NCI-H2029 (cell line): ENCODE results near the gene PTPRU.

Experiments
- DNase-seq: peaks from one replicate; lab custom pipeline; 2025; lab: John Stamatoyannopoulos, UW

The PTPRU gene

DNA sequence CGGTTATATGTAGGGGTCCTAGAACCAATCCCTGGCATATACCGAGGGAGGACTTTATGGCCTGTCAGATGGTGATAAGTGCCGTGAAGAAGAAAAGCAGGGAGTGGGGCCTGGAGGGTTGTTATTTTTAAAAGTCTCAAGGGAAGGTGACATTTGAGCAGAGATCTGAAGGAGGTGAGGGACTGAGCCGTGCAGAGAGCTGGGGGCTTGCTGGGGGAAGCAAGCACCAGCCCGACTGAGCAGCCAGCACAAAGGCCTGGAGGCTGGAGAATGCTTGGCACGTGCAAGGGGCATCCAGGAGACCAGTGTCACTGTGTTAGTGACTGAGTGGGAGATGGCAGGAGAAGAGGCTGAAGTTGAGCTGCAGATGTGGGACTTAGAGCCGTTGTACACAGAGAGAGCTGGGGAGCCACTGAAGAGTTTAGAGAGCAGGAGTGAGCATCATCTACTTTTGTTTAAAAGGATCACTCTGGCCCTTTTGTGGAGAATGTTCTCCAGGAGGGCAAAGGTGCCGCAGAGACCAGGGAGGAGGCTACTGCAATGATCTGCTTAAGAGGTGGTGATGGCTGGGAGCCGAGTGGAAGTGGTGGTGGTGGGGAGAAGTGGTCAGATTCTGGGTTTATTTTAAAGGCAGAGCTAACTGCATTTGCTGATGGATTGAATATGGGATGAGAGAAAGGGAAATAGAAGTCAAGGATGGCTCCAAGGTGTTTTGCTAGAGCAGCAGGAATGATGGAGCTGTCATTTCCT lies 31.2 kb downstream of the PTPRU start:
- no peak for DNase-seq

DNA sequence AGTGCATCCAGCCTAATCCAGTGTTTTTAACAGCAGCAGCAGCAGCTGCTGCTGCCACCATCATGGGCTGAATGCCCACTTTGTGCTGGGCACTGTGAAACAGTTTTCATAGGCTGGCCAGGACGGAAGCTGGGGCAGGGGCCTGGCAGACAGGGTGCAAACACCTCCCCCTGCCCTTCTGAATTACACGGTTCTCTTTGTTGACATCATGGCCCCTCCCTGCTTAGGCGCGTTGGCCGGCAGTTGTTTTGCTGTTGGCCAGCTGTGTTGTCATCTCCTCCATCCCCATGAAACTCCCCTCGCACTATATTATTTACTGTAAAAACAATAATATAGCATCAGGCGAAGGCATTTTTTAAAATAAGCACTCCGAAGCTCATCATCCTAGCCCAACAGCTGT lies 33.1 kb downstream of the PTPRU start:
- no peak for DNase-seq

DNA sequence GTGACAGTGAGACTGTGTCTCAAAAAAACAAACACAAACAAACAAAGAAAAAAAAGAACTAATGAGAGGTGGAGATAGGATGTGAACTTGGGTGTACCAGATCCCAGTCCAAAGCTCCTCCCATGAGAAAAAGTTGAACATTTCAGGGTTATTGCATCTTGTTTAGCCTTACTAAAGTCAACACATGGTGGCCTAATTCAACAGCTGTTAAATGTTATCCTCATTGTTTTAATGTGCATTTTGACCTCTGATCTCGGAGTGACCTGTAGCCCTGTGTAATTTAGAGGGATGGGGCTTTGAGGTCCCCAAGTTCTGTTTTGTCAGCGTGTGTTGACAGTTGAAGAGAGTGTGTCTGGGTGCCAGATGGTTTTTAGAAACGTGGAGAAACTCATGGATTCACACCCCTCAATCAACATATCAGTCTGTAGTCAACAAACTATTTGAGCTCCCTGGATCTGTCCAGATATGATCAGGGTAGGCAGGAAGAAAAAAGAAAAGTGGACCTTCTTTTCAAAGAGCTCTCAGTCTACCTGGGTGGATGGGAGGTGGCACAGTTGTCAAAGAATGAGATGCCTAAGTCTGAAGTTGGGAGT lies 34.7 kb downstream of the PTPRU start:
- DNase-seq, result no peak

DNA sequence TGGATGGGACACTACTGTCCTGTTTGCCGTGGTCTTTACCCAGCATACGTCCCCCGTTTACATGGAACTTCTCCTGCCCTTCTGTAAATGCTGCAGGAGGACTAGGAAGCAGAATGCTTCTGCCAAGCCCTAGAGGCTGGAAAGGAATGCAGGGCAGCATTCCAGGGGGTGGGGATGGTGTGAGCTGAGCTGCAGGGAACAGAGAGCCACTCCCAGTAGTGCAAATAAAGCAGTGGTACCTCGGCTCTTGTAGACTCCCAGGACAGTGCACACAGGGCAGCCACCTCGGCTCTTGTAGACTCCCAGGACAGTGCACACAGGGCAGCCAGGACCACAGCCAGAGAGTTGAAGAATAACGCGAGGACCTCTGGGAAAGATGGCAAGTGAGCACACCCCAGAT lies 35.4 kb downstream of the PTPRU start:
- no peak for DNase-seq

DNA sequence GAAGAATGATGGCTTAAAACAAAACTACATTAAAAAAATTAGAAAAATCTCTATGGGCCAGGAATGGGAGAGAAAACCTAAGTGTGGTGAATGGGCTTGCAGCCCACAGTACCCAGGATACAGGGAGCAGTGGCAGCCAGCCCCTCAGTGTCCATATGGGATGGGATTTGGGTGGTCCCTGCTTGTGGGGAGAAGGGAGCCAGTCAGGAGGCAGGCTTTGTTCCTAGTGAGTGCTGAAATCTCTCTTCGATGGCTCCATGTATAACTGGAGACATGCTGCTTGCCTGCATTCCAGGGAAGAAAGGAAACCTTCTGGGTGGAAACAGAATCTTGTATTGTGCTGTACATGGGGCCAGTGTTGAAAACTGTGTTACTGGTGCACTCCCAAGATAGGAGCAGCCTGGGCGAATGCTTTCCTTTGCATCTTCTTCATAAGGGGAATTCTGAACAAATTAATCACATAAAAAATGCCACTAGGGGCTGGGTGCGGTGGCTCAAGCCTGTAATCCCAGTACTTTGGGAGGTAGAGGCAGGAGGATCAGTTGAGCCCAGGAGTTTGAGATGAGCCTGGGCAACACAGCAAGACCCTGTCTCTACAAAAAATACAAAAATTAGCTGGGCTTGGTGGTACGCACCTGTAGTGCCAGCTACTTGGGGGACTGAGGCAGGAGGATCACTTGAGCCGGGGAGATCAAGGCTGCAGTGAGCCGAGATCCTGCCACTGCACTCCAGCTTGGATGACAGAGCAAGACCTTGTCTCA lies 36.0 kb downstream of the PTPRU start:
- DNase-seq, result no peak

DNA sequence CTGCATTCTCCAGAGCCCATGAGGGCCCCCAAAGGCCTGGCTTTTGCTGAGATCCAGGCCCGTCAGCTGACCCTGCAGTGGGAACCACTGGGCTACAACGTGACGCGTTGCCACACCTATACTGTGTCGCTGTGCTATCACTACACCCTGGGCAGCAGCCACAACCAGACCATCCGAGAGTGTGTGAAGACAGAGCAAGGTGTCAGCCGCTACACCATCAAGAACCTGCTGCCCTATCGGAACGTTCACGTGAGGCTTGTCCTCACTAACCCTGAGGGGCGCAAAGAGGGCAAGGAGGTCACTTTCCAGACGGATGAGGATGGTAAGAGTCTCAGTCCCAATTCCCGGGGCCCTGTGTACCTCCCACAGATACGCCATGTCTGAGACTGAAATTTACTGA lies 39.1 kb downstream of the PTPRU start:
- no peak for DNase-seq

DNA sequence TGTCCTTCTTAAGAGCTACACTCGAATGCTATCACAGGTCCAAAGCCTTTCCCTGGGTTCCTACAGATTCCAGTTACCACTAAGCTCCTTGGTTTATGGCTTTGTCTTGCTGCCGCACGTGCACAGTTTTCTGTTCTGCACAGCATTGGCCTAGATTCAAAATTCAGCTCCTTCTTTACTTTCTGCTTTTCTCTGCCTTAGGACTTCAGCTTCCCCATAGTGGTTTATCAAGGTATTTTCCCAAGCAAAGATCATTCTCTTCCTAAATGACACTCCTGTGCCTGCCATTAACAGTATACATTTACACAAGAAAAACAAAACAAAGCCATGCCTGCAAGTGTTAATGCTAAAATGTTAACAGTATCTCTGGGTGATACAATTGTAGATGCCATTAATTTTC lies 41.8 kb downstream of the PTPRU start:
- no peak for DNase-seq

DNA sequence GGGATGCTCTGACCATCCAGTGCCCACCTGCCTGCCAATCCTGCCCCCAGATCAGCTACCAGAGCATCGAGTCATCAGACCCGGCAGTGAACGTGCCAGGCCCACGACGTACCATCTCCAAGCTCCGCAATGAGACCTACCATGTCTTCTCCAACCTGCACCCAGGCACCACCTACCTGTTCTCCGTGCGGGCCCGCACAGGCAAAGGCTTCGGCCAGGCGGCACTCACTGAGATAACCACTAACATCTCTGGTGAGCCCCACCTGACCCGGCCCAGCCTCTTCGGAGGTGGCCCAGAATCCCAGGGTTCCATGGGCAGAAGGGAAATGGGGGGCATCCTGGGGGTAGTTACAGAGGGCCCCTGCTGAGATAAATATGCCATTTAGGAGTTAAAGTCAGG lies 43.1 kb downstream of the PTPRU start:
- DNase-seq, result no peak

DNA sequence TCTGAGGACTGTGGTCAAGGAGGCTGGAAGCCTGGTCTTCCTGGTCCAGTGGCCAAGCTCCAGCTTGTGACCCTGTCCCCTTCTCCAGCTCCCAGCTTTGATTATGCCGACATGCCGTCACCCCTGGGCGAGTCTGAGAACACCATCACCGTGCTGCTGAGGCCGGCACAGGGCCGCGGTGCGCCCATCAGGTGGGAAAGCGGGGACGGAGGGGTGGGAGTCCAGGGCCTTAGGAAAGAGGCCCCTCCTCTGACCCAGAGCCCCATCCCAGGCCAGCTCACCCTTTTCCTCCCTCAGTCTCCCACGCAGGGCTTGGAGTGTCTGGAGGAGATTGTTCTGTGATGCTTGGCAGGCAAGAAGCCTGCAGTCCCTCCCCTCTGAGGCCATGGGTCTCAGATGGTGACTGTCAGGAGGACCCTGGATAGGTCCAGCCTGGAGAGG lies 43.6 kb downstream of the PTPRU start:
- no peak for DNase-seq

DNA sequence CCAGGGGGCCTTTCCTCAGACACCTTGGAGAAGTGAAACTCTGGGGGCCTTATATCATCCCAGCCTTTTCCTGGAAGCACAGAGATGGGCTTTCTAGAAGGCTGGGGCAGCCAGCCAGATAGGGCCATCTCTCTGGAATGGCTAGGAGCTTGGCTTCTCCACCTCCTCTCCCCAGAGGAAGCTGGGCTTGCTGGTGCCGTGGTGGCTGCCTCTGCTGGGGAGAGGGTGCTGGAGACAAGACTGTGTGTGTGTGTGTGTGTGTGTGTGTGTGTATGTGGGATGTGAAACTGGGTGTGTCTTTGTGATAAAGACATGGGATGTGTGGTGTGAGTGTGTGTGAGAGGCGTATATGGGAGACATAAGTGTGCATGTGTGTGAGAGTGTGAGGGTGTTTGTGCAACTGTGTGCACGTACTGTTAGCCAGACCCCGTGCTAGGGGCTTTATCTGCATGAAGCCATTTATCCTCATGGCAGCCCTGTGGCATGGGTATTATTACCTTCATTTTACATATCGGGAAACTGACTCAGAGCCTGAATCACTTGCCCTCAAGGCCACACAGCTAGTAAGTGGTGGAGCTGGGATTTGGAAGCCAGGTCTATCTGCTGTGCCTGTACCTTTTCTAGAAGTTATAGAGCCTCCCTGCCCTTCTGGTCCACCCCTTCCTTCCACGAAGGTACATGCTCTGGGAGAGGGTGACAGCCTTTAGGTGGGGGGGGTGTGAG lies 44.2 kb downstream of the PTPRU start:
- no peak for DNase-seq

DNA sequence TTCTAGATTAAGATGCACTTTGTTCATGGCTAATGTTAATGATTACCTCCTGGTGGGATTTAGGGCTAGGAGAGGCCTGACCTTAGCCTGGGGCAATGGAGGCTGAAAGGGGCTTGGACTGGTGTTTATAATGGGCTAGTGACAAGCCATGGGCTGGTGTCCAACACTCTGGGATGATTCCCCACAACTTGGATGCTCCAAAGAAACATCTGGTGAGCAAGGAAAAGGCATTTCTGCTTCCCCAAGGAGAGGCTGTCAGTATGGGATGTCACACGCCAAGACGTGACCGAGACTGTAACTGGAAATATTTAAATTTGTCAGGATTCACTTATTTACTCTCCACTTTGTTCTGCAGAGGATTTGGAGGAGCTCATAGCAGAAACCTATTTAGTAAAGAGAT lies 45.2 kb downstream of the PTPRU start:
- DNase-seq, result no peak

DNA sequence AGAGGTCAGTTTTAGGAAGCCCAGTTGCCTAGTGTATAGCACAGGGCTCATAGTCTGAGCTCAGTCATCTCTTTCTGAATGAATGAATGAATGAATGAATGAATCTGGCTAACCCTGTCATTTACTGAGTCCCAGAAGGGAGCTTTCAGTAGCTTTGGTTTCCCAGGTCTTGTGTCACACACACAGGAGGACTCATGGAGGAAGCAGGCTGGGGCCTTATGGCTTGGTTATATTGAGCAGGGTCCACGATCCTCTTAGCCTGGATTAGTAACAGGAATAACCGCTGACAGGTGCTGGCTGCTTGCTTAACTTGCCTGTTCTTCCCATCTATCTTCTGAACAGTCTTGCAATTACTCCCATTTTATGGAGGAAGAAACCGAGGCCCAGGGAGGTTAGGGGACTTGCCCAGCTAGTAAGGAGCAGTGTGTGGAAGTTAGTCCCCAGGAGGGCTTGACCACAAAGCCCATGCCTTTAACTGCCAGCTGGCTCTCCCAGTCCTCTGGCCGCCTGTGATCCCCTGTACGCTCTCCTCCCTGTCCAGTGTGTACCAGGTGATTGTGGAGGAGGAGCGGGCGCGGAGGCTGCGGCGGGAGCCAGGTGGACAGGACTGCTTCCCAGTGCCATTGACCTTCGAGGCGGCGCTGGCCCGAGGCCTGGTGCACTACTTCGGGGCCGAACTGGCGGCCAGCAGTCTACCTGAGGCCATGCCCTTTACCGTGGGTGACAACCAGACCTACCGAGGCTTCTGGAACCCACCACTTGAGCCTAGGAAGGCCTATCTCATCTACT lies 46.0 kb downstream of the PTPRU start:
- no peak for DNase-seq

DNA sequence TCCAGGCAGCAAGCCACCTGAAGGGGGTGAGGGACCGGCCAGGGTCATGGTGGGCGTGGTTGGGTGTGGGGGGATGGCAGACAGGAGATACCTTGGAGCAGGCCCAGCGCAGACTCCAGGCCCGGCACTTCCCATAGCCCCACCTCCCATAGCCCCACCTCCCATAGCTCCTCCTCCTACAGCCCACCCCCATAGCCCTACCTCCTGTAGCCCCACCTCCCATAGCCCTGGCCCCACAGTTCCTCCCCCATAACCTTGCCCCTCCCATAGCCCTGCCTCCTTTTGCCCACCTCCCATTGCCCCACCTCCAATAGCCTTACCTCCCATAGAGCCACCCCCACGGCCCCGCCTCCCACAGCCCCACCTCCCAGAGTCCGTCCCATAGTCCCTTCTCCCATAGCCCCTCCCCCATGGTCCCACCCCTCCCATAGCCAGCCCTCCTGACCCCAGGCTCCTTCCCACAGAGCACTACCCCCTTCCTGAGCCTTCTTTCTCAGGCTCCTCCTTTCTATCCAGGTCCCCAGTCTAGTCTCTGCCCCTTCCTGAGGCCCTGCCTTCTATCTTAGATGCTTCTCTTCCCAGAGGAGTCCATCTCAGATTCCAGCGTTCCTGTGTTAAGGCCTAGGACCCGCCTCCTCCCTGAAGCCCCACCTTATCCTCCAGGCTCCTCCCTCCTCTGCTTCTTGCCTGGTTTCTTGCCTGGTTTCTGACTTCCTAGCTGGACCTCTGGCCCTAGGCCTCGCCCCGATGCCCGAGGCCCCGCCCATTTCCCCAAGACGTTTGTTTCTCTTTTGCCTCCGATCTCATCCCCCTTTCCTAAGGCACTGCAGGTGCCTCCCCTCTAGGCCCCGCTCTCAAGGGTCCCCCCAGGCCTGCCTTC lies 46.8 kb downstream of the PTPRU start:
- no peak for DNase-seq

DNA sequence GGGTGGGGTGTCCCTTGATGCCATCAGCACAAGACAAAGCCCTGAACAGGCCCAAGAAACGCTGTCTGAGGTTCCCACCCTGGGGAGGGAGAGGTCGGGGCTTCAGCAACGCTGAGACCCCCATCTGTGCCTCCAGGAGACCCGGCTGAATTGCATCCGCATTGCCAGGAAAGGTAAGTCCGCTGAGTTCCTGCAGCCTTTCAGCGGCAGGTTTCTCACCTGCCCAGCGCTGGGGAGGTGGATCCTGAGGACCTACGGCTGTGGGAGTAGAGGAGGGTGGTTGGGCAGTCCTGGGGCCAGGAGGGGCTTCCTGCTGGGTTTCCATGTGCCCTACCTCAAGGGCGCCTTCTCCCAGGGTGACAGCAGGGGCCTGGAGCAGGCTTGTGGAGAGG lies 47.5 kb downstream of the PTPRU start:
- DNase-seq, result no peak

DNA sequence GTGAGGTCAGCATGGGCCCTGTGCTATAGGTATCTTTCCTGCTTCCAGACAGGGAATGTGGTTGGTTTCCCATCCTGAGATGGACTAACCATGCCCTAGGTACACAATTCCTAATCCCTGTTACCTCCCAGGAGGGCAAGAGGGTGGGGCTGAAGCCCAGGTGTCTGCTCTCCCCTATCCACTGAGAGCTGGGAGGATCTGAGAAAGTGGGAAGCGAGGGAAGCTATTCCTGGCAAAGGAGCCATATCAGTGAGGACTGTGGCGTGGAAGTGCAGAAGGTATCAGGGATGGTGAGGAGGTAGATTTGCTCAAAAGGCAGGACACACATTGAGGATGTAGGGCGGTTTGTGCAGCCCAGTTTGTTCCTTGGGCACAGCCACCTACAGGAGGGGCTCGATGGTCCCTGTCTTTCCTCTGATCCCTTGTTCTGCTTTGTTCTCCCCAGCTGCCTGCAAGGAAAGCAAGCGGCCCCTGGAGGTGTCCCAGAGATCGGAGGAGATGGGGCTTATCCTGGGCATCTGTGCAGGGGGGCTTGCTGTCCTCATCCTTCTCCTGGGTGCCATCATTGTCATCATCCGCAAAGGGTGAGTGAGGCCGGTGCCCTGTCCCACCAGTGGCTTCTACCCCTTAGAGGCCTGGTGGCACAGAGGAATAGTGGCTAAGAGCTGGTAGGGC lies 48.1 kb downstream of the PTPRU start:
- DNase-seq, result no peak

DNA sequence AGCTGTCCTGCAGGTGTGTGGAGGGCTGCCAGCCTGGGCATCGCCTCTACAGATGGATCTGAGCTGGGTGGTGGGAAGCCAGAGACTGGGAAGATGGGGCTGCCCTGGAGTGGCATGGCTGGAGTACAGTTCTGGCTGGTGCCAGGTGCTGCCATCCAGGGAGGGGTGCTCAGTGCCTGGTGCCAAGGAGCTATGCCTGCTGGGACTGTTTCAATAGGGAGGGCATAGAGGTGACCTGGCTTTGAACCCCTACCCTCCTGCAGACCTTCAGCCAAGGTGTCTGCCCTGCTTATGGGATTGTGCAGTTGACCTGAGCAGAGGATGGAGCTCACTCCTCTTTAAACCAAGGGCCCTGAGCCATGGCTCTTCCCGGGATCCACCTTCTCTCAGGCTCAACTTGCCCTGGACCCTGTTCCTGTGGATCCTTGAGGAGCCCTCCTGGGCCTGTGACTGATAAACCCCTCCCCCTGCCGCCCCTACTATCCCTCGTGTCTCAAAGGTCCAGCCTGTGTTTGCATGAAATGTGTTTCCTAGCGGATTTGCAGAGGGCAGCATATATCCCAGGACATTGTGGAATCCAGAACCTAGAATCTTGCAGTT lies 48.7 kb downstream of the PTPRU start:
- no peak for DNase-seq

DNA sequence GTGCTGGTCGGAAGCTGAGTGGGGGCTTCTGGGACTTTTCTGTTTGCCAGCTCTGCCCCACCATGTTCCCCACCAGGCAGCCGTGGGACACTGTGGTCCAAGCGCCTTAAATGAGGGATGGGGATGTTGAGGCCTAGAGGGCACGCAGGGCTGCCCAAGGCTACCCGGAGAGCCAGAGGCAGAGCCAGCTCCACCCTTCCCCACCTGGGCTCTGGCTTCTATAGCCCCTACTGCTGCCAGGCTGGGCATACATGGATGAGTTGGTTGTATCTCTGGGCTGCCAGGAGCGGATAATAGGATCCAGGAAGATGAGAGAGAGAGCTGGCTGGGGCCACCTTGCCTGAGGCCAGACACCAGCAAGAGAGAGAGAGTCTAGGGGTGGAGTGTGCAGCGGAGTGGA lies 49.4 kb downstream of the PTPRU start:
- DNase-seq, result no peak

DNA sequence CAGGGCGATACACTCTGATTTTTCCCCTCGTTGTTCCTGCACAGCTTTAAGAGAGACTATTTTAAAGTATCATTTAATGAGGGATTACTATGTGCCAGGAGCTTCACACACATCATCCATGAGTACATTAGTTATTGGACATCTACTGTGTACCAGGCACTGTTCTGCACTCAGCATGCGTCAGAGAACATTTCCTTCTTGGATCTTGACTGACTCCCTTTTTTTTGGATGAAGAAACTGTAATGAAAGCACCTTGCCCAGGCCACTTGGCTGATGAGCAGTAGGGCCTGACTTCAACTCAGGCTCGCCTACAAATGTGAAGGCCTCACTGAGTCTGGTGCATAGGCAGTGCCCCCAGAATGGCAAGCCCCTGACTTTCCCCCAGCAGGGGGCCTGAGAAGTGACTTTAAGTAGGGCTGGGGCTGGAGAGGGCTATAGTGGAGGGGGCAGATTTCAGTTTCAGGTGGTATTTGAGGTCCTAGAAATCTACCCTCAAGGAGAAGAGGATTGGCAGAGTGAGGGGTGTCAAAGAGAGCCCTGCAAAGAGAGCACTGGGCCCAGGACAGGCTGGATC lies 50.0 kb downstream of the PTPRU start:
- DNase-seq, result no peak

DNA sequence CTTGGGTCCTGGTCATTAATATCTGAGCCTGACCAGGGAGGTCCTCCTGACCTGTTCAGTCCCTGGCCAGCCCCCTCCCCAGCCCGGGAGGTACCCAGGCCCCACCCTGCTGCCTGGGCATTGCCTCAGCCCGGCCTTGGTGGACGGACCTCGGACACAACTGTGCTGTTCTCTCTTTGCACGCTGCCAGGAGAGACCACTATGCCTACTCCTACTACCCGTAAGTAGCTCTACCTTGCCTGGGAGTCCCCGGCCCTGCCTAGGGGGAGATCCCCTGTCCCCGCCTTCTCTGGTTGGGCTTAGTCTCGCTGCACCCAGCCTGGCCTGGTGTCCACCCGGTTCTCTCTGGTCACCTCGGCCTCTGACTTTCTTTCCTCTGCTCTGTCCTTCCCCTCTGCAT lies 53.2 kb downstream of the PTPRU start:
- DNase-seq, result no peak
